ENCODE results near the gene SIRPB2. TPM values are rescaled to one million over a fixed set of nuclear protein-coding genes. Genes with fewer than 3 reads are reported as not detected.
"Not testable (repeated sequence)": the region's sequence is repeated elsewhere in the genome, so short reads cannot be mapped to it uniquely, and the experiment has no call there.

The SIRPB2 gene
- total RNA-seq, 1 donor, result 1.3 TPM

DNA sequence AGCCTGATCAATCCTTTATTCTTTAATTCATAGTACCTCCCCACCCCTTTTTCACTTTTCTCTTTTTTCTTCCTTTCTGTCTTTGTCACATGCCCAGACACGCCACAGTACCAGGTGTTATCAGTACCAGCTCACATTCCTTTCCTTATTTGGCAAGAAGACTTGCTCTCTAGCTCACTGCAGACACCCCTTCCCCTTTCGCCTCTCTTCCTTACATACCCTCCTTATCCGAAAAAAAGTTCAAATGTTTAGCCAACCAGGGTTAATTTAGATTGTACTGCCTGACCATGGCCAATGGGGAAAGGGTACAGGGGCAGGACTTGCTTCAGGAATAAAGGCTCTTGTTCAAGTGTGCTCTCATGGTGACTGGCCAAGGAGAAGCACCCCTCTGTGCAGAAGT is 9.3 kb upstream of the SIRPB2 start:
- no peak for DNase-seq (ENCODE audit: low read depth in 2 of 3, low spot score in 2 of 3)

DNA sequence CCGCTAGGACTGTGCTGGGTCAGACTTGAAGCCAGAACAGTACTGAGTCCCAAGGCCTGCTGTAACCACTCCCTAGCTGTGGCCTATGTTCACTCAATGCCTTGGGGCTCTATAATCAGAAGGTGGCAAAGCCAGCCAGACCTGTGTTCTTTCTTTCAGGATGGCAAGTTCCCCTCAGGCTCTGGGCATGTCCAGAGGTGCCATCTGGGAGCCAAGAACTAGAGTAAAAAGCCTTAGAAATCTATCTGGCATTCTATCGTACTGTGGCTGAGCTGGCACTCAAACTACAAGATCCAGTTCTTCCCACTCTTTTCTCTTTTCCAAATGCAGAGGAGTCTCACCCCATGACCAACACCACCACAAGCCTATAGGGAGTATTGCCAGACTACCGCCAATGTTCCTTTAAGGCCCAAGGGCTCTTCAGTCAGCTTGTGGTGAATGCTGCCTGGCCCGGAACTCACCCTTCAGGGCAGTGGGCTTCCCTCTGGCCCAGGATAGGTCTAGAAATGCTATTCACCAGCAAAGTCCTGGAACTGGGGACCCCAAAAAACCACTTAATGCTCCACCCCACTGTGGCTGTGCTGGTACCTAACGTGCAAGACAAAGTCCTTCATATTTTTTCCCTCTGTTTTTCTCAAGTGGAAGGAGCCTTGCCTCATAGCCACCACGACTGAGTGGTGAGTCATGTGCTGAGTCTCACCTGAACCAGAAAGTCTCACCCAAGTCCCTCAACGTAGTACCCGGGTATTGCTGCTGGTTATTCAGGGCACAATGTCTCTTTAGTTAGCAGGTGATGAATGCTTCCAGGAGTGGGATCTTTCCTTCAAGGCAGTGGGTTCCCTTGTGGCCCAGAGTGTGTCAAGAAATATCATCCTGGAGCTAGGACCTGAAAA is 8.6 kb upstream of the SIRPB2 start:
- DNase-seq (ENCODE audit: low read depth in 2 of 3, low spot score in 2 of 3), result no peak

DNA sequence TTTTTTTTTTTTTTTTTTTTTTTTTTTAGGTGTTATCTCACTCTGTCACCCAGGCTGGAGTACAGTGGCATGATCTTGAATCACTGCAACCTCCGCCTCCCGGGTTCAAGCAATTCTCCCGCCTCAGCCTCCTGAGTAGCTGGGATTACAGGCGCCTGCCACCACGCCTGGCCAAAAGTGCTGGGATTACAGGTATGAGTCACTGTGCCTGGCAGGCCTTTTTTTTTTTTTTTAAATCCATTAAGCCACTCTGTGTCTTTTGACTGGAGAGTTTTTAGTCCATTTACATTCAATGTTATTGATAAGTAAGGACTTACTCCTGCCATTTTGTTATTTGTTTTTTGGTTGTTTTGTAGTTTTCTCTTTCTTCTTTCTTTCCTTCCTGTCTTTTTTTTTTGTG is 6.2 kb upstream of the SIRPB2 start:
- not testable (repeated sequence) for DNase-seq (ENCODE audit: low read depth in 2 of 3, low spot score in 2 of 3)

DNA sequence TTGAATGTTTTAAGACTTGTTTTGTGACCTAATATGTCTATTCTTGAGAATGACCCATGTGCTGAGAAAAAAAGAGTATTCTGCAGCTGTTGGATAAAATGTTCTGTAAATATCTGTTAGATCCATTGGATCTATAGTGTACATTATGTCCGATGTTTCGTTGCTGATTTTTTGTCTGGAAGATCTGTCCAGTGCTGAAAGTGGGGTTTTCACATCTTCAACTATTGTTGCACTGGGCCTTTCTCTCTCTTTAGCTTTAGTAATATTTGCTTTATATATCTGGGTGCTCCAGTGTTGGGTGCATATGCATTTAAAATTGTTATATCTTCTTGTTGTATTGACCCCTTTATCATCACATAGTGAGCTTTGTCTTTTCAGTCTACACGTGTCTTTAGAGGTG is 5.7 kb upstream of the SIRPB2 start:
- no peak for DNase-seq (ENCODE audit: low read depth in 2 of 3, low spot score in 2 of 3)

GRCh38 chr20:1494436-1494835 is 3.2 kb upstream of the SIRPB2 start:
- DNase-seq (ENCODE audit: low read depth in 2 of 3, low spot score in 2 of 3), result no peak

GRCh38 chr20:1493536-1493935 is 2.3 kb upstream of the SIRPB2 start:
- DNase-seq (ENCODE audit: low read depth in 2 of 3, low spot score in 2 of 3), result no peak

DNA sequence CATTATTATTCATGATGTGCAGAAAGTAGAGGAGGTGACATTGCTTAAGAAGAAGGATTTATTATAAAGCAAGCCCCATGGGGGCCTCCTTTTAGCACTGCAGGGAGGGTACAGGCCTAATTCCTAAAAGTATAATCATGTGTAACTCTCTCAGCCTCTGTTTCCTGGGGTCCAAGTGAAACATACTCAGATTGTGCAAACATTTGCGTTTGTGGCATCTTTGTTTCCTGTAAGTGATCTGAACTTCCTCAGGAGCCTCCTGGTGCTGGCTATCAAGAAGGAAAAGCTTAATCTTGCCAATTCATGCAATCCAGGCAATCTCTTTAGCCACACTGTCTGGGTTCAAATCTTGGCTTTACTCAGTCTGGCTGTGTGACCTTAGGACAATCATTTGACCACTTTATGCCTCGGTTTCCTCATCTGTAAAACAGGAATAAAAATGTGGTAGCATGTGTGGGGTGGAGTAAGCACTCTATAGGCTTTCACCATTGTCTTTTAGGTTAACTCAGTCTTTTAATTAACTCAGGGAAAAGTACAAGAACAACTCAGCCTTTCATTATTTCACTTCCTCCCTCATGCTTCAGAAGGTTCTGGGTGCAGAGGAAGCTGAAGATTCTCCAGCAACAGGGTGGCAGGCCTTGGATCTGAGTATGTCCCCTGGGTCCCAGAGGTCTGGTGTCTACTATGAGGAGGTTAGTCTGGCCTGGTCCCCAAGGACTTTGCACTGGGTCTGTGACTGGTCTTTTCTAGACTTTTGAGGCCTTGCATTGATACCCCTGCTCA is 831 bp upstream of the SIRPB2 start:
- DNase-seq (ENCODE audit: low read depth in 2 of 3, low spot score in 2 of 3), result no peak

DNA sequence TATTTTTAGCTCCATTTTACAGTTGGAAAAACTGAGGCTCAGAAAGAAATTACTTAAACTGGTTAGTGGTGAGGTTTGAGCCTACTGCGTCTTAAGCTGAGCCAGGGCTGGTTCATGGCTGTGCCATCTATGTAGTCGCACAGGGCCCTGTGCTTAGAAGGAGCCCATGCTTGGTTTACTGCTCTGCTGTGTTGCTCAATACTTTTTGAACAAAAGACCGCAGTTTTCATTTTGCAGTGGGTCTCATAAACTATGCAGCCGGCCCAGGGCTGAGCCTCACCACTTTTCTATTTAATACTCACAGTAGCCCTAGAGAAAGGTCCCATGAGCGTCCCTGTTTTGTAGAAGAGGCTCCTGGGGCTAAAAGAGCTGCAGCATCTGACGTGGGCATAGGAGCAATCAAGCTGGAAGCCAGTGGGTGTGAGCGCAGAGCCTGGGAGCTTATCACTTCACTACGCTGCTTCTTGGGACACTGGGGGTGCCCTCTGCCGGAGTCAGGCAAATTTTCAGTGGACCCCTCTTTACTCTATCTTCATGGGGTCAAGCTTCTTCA is 501 bp downstream of the SIRPB2 start:
- DNase-seq (ENCODE audit: low read depth in 2 of 3, low spot score in 2 of 3), result no peak

GRCh38 chr20:1489764-1490436 is 1.3 kb downstream of the SIRPB2 start:
- no peak for DNase-seq (ENCODE audit: low read depth in 2 of 3, low spot score in 2 of 3)

DNA sequence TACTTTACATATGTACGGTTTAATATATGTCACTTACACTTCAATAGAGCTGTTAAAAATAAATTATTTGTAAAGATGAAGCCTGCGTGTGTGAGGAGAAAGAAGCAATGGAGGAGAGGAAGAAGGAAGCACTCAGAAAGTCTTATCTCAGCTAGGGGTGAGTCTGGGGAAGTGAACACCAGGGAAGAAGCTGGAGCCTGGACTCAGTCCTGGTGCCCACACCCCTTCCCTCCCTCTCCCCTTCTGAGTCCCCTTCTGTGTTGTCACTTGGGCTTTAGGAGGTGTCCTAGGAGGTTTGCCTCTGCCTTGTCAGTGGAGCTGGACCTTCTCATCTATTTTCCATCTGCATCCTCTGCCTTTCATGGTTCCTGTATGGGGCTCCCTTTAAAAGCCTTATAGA is 1.9 kb downstream of the SIRPB2 start:
- no peak for DNase-seq (ENCODE audit: low read depth in 2 of 3, low spot score in 2 of 3)

- no peak for DNase-seq (ENCODE audit: low read depth in 2 of 3, low spot score in 2 of 3)
Measured at GRCh38 chr20:1486566-1486965, 4.7 kb downstream of the SIRPB2 start.

- no peak for DNase-seq (ENCODE audit: low read depth in 2 of 3, low spot score in 2 of 3)
Measured at GRCh38 chr20:1484438-1485116, 6.6 kb downstream of the SIRPB2 start.

GRCh38 chr20:1479831-1480595 is 11.2 kb downstream of the SIRPB2 start:
- no peak for DNase-seq (ENCODE audit: low read depth in 2 of 3, low spot score in 2 of 3)

DNA sequence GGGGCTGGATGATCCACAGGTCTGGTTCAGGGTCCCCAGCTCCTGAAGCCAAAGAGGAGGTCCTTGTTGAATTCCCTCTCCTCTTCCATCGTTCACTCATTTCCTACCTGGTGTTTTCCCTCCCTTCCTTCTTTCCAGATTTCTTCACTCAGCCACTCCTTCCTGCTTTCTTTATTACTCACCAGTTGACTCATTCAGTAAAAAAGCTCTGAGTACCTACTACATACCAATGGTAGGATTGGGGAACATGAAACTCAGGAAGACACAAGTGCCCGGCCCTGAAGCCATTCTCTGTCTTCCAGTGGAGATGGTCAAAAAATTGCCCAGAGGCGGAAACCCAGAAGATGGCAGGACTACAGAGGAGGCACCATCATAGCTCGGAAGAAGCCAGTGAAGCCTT is 12.7 kb downstream of the SIRPB2 start:
- no peak for DNase-seq (ENCODE audit: low read depth in 2 of 3, low spot score in 2 of 3)

DNA sequence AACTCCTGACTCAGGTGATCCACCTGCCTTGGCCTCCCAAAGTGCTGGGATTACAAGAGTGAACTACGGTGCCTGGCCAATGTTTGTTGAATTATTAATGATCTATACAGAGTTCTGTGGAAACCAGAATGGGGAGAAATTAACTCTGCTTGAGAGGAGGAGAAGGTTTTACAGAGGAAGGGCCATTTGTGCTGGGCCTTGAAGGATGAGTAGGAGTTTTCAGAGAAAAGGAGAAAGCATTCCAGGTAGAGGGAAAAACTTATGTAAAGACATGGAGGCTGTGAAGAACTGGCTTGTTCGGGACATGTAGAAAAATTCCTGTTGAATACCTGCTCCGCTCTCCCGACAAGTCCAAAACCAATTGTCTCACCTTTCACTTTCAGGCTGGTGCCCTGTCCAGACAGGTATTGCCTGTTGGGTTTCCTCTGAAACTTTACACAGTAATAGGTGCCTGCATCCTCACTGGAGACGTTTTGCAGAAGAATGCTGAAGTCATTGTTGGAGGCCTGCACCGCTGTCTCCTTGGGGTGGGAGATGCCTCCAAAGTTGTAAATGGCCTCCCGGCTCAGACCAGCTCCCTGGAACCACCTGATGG is 13.2 kb downstream of the SIRPB2 start:
- no peak for DNase-seq (ENCODE audit: low read depth in 2 of 3, low spot score in 2 of 3)

GRCh38 chr20:1474817-1475603 is 16.2 kb downstream of the SIRPB2 start:
- DNase-seq (ENCODE audit: low read depth in 2 of 3, low spot score in 2 of 3), result peak in 2 of 3 donors; percentile 35 to 60

DNA sequence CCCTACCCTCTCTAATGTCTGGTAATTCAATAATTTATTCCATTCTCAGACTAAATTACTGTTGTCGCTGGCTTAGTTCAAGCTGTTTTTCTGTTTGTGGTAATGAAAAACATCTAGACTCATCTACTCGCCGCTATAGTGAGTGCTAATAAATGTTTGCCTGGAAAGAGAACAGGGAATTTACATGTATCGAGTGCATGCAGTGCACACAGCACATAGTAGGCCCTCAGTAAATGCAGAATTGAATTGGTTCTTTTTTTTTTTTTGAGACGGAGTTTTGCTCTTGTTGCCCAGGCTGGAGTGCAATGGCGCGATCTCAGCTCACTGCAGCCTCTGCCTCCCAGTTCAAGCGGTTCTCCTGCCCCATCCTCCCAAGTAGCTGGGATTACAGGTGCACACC is 16.9 kb downstream of the SIRPB2 start:
- no peak for DNase-seq (ENCODE audit: low read depth in 2 of 3, low spot score in 2 of 3)
